ENCODE results near the gene MLH3.

MLH3 gene

DNA sequence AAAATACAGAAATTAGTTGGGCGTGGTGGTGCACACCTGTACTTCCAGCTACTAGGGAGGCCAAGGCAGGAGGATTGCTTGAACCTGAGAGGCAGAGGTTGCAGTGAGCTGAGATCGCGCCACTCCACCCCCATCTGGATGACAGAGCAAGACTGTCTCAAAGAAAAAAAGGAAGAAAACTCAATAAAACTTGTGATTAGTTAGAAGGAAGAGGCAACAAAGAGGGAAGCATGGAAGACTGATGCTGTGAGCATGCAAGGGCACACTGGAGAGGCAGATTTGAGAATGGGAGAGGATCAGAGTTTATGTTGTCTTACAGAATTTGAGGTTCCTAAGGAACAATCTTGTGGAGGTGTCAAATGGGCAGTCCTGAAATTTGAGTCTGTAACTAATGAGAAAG, 15.4 kb upstream of the MLH3 start:
- no peak for DNase-seq (ENCODE audit: low read depth)

DNA sequence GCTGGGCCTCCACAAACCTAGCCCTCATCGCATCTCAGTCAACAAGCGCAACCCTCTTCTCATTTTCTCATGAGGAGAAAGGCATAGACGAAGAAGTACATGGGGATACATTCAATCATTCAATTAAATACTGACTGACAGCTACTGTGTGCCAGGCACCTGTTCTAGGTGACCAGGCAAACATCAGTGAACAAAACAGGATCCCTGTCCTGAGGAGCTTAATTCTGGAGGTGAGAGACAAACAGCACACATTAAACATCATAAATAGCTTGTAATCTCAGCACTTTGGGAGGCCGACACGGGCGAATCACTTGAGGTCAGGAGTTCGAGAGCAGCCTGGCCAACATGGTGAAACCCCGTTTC, 12.9 kb upstream of the MLH3 start:
- DNase-seq (ENCODE audit: low read depth) = no peak

DNA sequence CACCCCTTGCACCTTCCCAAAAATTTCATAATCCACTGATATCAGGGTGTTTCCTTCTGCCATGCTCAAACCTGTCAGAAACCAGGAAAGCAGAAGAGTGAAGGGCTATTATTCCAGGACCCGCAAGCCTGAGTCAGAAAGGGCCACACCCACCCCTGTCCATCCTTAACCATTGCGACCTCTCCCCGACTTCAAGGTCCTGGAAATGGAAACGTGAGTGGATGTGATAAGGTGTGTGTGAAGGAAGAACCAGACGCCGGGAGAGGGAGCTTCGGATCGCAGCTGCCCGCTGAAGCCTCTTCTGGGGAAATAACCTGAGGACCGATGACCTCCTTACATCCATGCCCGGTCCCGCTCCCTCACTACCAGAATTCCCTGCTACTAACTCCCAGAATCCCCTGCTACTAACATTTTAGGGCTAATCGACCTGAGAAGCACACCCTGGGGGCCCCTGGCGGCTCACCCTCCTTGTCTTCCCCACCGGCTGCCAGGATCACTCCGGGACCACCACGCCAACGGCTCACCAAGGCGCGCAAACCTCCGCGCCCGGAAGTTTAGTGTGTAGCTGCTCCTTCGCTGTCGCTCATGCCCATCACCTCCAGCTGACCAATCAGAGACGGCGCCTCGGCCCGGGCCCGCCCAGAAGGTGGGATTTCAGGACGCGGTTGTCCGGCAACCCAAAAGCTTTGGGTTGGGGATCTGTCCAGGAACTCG, 12.4 kb upstream of the MLH3 start, which contains the start of gene ACYP1:
ACYP1 (minus strand) TSS at position 534 of the 714 bp plus-strand sequence; CDS start at position 63, 471 bp downstream.
- DNase-seq (ENCODE audit: low read depth) = peak; percentile 76

DNA sequence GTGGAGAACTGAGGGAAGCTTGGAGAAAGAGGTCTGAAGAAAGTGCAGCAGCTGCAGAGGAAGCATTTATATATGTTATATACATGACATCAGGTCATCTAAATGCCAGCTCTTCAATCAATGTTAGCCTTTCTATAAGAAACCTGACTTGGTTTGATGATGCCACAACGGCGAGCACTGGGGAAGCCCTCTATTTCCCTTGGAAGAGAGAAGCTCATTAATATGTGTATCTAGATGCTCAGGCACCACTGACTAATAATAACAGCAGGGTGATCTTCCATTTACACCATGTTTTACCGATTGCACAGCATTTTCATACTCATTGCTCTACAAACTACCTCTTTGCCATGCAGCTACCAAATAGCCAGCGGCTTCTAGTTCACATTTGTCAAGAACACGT, 11.7 kb upstream of the MLH3 start:
- DNase-seq (ENCODE audit: low read depth) = no peak

DNA sequence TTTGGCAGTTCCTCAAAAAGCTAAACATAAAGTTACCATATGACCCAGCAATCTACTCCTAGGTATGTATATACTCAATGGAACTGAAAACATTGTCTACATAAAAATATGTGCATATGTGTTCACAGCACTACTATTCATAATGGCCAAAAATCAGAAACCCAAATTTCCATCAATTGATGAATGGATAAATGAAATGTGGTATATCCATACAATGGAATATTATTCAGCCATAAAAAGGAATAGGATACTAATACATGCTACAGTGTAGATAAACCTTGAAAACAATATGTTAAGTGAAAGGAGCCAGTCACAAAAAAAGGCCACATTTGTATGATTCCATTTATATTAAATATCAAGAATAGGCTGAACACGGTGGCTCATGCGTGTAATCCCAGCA, 9.2 kb upstream of the MLH3 start:
- DNase-seq (ENCODE audit: low read depth) = no peak

DNA sequence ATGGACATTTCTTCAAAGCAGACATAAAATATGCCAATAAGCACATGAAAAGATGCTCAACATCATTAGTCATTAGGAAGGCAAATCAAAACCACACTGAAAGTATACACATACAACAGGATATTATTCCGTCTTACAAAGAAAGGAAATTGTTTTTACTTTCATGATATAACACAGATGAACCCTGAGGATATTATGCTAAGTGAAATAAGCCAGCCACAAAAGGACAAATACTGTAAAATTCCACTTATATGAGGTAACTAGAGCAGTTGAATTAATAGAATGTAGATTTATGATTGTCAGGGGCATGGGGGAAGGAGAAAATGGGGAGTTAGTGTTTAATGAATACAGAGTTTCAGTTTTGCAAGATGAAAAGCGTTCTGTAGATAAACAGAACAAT, 8.4 kb upstream of the MLH3 start:
- DNase-seq (ENCODE audit: low read depth) = no peak

DNA sequence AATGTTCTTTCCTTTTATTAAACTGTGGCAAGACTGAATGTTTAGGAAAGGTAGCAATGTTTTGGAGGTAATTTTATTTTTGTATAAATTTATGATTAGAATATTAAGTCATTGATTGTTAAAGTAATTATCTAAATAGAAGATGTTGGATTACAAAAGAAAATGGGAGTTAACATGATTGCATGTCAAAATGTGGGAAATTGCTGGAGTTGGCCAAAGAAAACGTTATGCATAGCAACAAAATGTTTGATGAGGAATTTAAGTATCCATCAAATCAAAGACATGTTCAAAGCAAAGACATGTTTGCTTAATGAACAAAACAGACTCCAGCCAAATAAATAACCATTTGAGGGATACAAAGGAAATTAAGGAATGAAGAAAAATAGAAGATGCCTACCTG, 3.2 kb upstream of the MLH3 start:
- DNase-seq (ENCODE audit: low read depth) = no peak

DNA sequence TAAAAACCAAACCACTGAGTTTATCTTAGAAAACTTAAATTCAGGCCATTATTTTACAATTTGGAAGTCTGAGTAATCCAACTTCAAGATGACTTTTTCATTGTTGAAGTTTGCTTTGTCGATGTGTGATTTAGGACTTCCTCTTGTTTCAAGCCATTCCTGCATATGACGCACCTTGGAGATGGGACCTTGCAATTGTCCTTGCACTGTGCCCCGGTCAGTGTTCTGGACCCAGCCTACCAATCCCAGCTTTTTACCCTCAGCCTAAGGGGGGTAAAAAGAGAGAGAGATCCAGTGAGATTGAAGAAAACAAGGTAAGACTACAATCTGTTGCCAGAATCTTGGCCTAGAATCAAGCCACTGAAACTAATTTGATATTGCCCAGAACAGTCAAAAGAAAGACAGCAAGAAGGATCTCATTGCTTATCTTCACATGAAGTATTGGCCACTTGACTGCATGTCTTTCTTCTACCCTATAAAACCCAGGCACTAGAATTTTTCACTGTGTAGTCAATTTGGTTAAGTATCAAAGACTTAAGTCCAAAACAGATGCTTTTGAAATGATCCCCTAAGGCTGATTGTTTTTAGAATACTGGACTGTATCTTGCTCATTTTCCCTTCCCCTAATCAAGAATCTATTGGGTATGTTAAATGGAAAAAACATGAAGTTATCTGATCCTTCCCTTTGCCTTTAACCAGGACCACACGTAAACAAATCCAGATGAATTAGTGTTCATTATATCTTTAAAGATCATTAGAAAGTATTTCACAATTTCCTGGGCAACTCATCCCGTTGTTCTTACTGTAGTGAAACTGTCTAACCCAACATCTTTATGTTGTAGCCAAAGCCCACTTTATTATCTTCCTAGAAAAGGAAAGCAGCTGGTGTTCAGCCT, 2.4 kb upstream of the MLH3 start:
- peak; percentile 59 for DNase-seq (ENCODE audit: low read depth)

DNA sequence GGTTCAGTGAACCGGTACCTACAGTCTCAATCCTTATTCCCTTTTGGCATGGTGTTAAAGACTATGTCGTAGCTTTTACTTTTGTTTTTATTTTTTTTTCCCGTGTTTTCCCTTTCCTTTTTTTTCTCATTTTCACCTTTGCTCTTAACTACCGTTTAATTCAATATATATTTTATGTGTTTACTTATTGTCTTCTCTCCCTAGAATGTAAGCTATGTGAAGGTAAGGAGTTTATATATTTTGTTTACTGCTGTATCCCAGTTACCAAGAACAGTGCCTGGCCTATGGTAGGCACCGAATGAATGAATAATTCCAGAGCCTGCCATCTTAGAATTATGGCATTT, 261 bp upstream of the MLH3 start:
- no peak for DNase-seq (ENCODE audit: low read depth)

DNA sequence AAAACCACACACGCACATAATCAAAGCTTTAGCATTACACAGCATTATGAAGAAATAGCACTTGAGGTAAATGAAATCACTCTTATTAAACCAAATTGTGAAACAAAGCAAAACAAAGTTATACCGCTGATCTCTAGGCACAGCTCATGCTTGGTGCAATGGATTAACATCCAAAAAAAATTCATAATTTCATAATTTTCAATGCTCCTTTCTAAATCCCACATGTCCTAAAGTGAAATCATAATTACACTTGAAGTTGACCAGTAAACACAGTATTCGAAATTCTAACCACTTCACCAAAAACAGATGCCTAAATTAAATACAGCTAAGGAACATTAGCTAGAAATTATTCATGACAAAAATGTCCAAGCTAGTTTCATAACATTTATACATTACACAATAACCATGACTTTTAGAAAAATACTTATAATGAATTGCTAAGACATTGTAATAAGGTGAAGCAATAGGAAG, 1.5 kb downstream of the MLH3 start:
- DNase-seq (ENCODE audit: low read depth) = no peak

DNA sequence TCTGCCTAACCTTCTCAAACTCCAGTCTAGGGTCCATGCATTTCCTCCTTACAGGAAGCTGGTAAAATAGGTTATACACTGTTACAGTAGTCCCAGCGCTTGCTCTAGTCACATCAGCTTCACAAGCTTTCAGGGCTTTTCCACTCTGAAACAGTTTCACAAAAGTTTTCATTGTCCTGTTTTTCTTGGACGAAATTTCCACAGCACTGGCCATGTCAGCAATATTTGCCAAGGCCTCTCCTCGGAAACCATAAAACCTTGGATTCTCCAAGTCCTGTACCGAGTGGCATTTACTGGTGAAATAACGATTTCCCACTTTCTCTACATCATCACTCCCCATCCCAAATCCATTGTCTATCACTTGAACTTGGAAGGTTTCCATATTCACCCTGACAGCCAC, 2.1 kb downstream of the MLH3 start:
- no peak for DNase-seq (ENCODE audit: low read depth)

DNA sequence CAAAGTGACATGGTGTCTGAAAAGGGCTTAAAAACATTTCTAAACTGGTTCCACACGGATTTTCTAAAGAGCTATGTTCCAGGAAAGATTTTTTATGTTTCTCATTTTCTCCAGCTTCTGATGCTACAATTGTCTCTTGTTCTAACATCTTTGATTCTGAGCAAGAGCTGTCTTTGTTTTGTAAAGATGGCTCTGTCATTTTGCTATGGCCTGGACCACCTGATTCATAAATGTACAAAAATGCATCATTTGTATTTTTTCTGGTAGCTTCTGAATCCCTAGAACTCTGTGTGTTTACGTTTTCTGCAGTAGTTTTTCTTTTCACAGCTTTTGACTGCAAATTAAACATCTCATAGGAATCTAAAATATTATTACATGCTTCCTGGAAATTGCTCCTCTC, 3.2 kb downstream of the MLH3 start:
- no peak for DNase-seq (ENCODE audit: low read depth)

DNA sequence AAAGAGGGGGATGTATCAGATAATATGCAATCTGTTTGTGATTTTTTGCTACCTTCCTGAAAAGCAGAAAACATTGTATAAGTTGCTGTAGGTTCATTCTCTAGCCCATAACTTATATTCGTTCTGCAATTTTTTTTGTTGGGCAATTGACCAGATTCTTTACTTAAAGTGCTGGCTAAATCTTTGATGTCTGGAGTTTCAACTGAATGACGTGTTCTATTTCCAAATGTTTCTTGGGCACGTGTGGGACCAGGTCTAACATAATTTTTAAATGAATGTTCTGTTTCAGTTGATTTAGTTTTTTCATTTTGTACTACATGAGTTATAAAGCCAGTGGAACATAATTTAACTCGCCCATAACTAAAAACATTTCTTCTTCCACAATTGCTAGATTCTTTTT, 3.8 kb downstream of the MLH3 start:
- no peak for DNase-seq (ENCODE audit: low read depth)

DNA sequence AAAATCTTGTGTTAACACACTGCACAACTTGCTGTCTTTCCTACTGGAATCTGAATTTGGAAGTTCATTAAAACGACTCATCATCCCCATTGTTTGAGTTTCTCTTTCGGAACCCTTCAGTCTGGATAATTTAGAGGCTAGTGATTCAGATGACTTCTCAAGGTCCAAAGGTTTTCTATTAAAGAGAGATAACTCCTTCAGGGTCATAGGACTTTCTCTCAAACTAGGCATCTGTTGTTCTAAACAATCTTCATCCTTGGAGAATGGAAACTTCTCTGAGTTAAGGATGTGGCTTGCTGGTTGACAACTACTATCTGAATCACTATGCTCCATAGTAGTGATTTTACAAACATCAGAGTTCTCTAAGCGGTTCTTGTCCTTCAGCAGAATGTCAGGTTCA, 4.4 kb downstream of the MLH3 start:
- no peak for DNase-seq (ENCODE audit: low read depth)

DNA sequence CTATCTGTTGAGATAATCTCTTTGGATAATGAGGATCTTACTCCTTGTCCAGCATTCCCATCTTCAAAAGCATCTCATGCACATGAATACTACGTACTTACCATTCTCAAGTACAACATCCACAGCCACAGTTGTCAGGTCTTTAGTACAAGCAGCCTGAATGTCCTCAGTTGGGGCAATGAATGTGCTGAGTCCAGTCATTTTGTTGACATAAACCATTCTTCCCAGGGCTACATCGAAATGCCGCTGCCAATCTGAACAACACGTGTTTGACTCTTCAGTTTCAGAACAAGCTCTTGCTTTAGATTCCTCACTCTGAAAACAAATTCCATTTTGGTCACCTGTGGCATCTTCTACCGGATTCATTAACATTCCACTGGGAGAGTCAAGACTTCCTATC, 5.0 kb downstream of the MLH3 start:
- no peak for DNase-seq (ENCODE audit: low read depth)

DNA sequence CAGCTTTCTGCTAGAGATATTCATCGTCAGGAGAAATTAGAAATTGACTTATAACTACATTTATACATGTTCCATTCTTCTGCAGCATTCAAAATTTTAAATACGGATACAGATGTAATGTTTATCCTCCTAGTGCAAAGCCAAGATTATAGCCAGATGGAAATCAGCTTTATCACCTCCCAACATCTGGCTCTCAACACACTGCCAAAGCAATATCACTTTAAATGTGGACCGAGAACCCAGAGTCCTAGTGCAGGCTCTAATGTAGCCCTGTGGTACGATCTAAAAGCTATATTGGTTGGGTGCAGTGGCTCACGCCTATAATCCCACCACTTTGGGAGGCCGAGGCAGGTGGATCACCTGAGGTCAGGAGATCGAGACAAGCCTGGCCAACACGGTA, 6.5 kb downstream of the MLH3 start:
- no peak for DNase-seq (ENCODE audit: low read depth)

DNA sequence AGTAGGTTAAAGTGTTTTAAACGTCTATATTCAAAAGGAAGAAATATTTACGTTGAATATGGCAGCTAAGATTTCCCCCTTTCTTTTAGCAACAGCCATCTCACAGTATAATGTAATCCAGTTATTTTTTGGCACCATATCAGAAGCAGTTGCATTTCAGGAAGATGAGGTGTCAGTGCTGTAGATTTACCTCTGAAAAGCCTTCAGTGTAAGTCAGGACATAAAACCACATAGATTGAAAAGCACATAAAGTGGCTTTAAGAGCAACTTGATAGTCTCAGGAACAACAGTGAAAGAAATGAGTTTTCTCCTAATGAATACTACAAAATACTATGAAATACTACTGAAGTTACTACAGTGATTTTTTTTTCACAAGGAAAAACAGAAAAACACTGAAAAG, 6.9 kb downstream of the MLH3 start:
- no peak for DNase-seq (ENCODE audit: low read depth)

DNA sequence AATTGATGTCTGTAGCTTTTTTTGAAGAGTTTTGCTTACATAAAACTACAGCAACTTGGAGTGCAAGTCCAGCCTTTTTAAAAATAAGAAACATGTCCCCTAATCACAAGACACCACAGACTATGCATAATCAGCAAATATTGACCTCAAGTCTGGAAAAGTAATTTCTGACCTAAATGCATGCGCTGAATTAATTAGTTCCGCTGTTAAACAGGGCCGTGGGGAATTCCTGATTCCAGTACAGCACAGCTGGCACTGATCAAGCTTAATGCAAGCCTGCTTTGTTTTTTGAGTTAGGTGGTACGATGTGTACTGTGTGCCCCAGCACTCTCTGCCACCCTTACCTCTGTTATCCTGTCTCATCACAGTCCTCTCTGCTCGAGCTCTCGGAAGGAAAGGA, 9.2 kb downstream of the MLH3 start:
- no peak for DNase-seq (ENCODE audit: low read depth)

DNA sequence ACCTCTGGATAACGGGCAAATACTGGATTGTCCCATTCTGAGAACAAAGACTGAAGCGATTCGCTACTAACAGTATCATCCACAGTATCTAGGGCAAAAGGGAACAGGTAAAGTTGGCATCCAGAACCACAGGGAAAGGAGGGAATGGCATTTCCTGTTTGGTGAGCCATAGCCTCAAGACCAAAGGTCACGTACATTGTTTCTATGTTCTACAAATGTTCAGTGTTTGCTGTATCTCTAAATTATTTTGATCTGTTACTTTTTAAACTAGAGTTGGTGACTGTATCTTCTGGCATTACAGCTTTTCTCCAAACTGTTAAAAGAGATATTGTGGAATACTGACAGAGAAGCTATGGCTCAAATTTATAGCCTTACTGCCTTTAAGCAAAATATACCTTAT, 9.7 kb downstream of the MLH3 start:
- DNase-seq (ENCODE audit: low read depth) = no peak

DNA sequence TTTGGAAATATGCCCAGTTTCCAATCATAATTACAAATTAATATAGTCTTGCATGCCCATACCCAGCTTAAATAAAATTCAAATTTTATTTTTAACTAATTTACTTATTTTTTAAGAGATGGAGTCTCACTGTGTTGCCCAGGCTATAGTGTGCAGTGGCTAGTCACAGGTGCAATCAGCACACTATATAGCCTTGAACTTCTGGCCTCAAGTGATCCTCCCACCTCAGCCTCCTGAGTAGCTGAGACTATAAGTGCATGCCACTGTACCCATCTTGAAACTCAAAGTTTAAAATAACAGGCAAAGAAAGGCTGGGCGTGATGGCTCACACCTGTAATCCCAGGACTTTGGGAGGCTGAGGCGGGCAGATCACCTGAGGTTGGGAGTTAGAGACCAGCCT, 10.3 kb downstream of the MLH3 start:
- DNase-seq (ENCODE audit: low read depth) = no peak

DNA sequence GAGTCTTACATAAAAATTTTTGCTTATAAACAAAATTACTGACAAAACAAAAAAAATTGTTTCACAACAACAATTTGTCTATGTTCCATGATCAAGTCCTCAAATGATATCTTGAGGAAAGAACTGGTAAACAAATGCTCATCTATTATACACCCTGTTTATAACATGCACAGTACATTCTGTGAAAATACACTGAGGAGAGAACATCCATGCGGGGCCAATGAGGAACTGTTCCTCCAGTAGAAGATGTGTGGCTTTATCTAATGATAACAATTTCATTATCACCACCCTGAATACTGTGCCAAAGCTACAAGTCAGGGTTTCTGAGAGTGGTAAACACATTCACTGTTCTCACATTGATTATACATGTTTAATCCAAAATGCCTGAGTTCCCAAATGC, 10.8 kb downstream of the MLH3 start:
- no peak for DNase-seq (ENCODE audit: low read depth)

DNA sequence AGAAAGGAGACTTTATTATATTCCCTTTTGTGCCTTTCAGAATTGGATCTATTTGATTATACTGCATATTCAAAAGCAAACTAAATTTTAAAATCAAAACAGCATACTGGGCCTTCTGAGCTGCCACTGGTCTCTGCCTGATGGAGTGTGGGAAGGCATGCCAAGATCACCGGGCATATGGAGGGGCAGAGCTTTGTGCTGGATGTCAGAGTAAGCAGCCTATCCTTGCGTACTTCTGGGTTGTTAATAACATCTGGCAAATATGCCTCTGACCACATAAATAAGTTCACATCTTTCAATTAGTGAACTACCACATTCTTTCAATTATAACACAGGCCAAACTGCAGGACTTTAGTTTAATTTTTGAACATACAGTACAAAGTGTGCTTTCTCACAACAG, 18.3 kb downstream of the MLH3 start:
- DNase-seq (ENCODE audit: low read depth) = no peak

DNA sequence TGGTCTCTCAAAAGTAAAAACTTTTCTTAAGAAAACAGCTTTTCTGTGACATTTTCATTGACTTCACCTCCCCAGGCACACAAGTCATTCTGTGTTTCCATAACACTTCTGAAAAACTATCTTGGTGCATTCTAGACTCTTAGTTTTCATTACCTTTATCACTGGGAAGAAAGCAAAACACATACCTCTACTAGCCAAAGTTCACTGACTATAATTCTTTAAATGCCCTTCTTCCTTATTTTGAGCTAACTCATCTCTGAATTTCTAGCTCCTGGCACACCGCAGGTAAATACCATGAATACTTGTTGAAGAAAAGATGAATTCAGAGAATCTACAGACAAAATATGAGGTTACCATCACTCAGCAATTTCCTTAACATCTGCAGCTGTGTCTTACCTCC, 21.1 kb downstream of the MLH3 start:
- no peak for DNase-seq (ENCODE audit: low read depth)

DNA sequence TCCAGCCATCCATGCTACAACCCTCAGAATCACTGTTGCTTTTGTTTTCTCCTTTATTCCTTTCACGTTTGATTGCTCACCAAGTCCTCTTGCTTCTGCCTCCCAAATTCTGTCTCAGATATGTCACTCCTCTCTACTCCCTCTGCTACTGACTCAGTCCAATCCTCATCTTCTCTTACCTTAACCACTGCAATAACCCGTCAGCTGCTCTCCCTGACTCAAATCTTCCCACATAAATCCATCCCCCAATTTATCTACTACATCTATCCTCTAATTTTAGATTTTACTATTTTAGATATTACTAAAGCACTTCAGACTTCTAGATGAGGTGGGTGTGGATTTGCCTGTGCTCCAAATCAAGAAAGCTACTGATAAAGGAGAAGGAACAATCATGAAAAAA, 25.4 kb downstream of the MLH3 start:
- no peak for DNase-seq (ENCODE audit: low read depth)
